A549 (cell line): ENCODE data around the gene DNAJC3.

ENCODE experiments used
- ATOH8 ChIP-seq: fragments of 250-450 bp; sonication (Bioruptor Pico); IDR thresholded peaks from 2 replicates; pipeline ENCODE4 v1.5.0; 2020; ENCODE audit warnings: low read depth, mild to moderate bottlenecking, moderate library complexity
- CTCF ChIP-seq: fragments of >200 bp; sonication (Bioruptor Twin); formaldehyde crosslinking; IDR thresholded peaks from 3 replicates; pipeline ENCODE4 v1.5.1; 2016
- FOSL2 ChIP-seq, 2 experiments: fragments of 450-650 bp in 1 of 2; fragments of >200 bp in 1 of 2; sonication (Bioruptor Twin) in 1 of 2; formaldehyde crosslinking; IDR thresholded peaks; 2 replicates each; pipeline versions ENCODE4 v1.5.0 to v1.6.1; 2016 to 2020; ENCODE audit warnings: mild to moderate bottlenecking in 1 of 2, moderate library complexity in 1 of 2
- JUN ChIP-seq, 2 experiments: fragments of >200 bp; sonication (Bioruptor Twin); formaldehyde crosslinking; IDR thresholded peaks; 2 replicates in 1 of 2; 3 replicates in 1 of 2; pipeline ENCODE4 v1.6.1; 2016 to 2017
- KDM1A ChIP-seq: fragments of 200-600 bp; sonication (generic); IDR thresholded peaks from 2 replicates; pipeline ENCODE4 v1.6.1; 2016; ENCODE audit warnings: low read depth, mild to moderate bottlenecking
- POLR2A ChIP-seq: IDR thresholded peaks from 2 replicates; pipeline ENCODE4 v1.6.1; 2012; ENCODE audit warnings: mild to moderate bottlenecking, low read length
- SMC3 ChIP-seq: fragments of >200 bp; sonication (Bioruptor Twin); formaldehyde crosslinking; IDR thresholded peaks from 3 replicates; pipeline ENCODE4 v1.6.1; 2018; ENCODE audit warnings: inconsistent platforms

DNA sequence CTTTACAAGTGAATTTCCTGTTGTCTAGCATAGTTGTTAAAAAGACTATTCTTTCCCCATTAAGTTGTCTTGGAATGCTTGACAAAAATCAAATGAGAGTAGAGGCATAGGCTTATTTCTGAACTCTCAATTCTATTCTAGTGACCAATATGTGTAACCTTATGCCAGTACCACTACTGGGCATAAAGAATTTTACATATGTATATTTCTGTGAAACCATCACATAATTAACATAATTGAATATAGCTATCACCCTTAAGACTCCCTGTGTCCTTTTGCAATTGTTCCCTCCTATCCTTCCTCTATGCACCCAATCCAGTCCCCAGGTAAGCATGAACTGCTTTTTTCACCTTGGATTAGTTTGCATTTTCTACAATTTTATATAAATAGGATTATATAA, 165.0 kb downstream of the DNAJC3 start:
- TF ChIP-seq CTCF (no peak), POLR2A (no peak), FOSL2 (IDR thresholded peaks at IDR 0.05) (no peak), FOSL2 (CRISPR knock-in tag; IDR thresholded peaks at IDR 0.05) (no peak), JUN (IDR thresholded peaks at IDR 0.05) (no peak), SMC3 (no peak), ATOH8 (CRISPR knock-in tag) (no peak), KDM1A (no peak)
